LHCN-M2 (cell line): Measurements from ENCODE around the gene GARS1. TPM values are rescaled to one million over a fixed set of nuclear protein-coding genes. Genes with fewer than 3 reads are reported as not detected.
"Not testable (repeated sequence)": the region's sequence is repeated elsewhere in the genome, so short reads cannot be mapped to it uniquely, and the experiment has no call there.

Experiments
- DNase-seq: peaks from one replicate; pipeline ENCODE4 v3.0.0-alpha.2; 2012; ENCODE audit warnings: low read depth
- total RNA-seq: library from RNA; depleted of rRNA; stranded (reverse); fragments of >200 nt; gene quantifications from 2 replicates; pipeline ENCODE4 v1.2.3, GENCODE V29; 2014

GARS1 gene
- total RNA-seq, 1 experiment from 2014 or later = 137 TPM

DNA sequence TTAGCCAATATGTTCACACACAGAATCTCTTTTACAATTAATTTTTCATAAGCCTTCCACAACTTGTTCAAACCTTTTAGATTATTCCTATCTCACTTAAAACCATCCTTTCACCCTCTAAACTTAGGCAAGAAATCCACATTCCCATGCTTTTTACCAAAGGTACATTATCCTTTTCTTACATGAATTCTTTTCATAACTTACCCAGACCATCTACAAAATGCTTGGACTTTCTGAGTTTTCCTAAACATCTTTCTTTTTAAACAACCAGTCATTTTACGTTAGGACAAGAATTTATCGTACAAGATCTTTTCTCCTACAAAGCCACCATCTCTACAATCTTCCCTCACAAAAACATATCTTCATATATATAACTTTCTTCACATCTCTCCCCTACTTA is 18.8 kb upstream of the GARS1 start:
- peak; percentile 40 for DNase-seq

DNA sequence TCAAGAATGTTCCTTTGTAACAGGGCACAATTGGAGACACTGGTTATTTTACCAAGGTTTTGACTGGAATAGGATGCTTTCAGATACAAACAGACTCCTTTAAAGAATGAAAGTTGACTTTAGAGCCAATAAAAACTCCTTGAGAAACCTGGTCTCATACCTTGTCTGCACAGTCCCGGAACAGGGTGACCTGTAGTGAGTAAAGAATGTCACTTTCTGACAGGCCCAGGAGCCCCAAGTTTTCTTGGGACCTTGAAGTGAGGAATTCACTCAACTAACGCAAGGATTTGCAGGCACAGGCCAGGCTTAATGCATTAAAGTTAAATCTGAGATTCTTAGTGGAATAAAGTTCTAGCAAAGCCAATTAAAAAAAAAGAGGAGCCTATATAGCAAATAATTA is 11.5 kb upstream of the GARS1 start:
- DNase-seq = no peak

DNA sequence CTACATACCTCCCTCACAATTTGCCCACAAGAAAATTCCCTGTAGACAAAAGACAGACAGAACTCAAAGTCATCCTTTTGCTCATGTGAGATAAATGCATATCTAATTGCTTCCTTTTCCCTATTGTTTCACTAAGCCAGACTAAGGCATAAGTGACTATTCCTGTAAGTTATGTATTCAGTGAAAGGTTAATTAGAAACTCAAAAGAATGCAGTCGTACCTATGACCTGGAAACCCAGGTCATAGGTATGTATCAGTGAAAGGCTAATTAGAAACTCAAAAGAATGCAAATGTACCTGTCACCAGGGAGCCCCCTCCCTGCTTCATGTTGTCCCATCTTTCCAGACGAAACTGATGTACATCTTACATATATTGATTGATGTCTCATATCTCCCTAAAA is 10.3 kb upstream of the GARS1 start:
- no peak for DNase-seq

DNA sequence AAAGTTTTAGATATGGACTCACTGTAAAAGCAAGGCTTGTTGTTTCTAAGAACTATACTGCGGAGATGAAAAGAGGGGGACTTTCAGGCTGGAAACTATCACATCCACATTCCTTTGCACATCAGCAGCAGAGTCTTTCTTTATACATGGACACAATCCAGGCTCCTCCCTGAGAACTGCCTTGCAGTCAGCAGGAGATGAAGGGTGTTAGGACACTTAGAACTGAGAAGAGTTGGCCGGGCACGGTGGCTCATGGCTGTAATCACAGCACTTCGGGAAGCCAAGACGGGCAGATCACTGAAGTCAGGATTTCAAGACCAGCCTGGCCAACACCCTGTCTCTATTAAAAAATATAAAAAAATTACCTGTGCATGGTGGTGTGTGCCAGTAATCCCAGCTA is 9.7 kb upstream of the GARS1 start:
- DNase-seq = no peak

DNA sequence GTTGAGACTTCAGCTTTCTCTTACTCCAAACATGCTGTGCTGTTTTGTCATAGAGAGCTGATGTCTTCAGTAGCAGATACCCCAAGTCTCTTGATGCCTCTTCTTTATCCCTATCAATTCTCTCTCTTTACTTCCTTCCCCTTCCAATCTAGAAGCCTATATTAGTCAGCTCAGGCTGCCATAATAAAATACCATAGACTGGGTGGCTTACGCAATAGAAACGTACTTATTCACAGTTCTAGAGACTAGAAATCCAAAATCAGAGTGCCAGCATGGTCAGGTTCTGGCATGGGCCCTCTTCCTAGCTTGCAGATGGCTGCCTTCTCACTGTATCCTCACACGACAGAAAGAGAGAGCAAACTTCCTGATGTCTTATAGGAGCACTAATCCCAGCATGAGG is 9.0 kb upstream of the GARS1 start:
- DNase-seq = no peak

DNA sequence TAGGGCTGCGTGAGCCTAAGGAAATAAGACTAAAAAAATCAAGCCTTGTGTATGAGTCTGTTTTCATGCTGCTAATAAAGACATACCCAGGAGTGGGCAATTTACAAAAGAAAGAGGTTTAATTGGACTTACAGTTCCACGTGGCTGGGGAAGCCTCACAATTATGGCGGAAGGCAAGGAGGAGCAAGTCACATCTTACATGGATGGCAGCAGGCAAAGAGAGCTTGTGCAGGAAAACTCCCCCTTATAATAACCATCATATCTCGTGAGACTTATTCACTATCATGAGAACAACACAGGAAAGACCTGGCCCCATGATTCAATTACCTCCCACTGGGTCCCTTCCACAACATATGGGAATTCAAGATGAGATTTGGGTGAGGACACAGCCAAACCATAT is 7.1 kb upstream of the GARS1 start:
- DNase-seq = not testable (repeated sequence)

DNA sequence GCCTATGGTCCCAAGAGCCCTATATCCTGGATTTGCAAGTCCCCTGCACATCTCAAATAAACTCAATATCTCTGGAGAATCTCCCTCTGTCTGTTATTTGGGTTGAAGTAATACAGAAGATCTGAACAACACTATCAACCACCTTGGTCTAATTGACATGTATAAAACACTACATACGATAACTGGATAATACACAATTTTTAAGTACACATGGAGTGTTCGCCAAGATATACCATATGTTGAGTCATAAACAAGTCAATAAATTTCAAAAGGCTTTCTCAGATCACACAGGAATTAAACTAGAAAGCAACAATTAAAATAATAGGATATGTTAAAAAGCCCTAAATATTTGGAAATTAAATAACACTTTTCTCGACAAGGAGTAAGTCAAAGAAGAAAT is 5.6 kb upstream of the GARS1 start:
- DNase-seq = no peak

DNA sequence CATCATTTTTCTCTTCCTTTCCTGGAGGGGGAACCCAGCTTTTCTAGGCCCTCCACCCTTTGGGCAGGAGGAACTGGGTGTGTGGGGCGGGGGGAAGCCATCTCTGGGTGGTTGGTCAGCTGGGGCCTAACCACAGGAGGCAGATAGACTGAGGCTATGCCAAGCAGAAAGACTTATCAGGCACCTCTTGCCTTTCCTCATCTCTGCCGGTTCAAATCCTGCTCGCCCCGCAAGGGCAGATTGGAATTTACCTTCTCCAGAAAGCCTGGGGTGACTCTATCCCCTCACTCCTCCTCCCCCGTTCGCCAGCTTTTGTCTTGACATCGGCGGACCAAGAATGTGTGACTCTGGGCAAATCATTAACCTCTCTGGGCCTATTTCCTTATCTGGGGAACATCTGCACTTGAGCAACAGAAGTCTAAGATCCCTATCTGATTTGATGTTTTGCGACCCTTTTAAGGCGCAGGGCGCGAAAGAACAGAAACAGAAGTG is 584 bp upstream of the GARS1 start:
- DNase-seq = peak; percentile 53

DNA sequence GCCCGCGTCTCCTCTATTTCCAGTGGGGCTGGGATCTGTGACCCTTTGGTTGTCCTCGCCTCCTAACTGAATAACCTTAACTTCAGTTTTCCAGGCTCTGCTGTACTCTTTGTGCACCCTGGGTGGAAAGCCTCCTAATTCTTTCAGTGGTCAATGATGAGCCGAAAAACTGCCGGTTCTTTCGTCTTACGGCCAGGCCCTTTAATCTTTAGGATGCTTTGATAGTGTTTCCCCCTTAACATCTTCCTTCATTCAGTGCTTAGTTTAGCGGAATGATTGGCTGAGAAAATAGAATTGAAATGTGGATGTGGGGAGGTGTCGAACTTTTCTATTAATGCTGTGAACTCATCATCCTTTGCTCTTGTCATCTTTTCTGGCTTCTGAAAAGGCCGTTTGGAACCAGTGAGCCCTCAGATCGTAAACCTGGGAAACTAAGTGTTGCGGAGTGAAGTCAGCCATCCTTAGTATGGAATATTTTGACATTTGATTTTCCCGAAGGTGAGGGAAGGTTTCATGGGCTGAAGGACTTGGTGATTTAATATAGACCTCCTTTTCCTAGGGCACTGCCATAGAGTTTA is 847 bp downstream of the GARS1 start:
- DNase-seq = no peak

DNA sequence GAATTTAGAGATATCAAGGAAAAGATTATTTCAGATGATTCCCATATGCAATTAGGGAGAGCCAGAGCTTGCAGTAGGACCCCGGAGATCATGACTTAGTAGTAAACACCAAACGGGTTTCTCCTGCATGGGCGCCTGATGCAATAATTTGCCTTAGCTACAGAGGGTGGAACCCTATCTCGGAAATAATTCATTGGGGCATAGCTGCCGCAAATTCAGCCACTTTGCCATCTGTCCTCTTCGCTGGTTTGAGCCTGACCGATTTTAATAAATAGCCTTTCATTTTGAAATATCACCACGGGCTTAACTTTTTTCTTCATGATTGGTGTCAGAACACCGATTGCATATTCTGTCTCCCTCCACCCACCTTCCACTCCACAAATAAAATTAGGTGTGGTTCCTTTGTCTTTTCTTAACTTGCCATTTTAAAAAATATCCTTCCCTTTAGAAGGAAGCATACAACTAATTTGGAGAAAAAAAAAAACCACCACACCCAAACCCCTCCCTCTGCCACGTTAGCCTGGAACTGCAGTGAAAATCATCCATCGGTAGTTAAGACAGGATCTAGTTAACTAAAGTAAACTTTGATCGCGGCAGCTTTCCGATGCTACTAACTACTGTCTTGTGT is 1.4 kb downstream of the GARS1 start:
- peak; percentile 54 for DNase-seq

DNA sequence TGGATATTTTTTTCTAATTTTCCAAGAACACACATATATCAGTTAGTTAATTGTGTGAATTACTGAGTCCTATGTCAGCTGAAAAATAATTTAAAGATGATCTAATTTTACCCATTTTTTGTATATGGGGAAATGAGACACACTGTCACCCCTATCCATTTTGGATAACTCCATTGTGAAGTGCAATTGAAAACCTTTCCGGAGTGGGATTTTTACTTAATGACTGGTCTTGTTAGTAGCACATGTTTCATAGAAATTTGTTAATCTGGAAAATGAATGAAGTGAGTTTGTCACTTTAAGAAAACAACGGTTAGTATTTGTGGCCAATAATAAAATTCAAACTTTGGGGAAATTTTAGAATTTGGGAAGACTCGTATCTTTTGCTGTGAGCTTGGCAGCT is 2.0 kb downstream of the GARS1 start:
- no peak for DNase-seq

DNA sequence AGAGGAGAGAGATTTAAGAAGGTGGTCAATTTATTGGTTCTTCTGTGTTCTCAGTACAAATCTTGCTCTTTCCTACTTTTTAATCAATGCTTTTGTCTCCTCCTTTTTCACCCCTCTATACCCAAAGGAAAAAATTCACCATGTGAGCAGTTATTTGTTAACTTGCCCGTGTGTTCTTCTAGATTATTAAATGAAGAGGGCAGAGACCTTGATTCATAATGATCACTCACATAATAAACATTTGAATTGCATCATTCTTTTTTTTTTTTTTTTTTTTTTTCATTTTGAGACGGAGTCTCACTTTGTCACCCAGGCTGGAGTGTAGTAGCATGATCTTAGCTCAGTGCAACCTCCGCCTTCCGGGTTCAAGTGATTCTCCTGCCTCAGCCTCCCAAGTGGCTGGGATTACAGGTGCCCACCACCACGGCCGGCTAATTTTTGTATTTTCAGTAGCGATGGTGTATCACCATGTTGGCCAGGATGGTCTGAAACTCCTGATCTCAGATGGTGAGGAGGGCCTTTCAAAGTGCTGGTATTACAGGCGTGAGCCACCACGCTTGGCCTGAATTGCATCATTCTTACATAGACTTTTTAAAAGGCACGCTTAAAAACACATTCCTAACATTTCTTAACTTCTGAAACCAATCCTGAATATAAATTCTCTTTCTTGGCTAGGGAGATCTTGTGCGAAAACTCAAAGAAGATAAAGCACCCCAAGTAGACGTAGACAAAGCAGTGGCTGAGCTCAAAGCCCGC is 3.6 kb downstream of the GARS1 start:
- peak; percentile 17 for DNase-seq

DNA sequence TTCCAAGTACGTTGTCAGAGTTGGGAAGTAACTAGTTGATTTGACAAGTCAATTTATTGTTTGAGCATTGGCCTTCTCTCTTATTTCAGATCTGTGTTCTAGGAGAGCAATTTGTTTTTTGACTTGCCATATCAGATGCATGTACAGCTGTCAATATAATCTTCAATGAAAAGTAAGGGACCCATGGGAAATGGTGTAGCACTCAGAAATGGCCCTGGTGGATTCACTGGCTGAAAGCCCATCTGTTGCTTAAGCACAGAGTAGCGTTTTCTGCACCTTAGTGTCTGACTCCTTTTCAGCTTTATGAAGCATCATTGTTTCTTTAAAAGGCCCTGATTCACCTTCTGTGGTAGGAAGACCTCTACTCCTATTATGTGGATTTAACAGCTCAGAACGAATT is 10.2 kb downstream of the GARS1 start:
- DNase-seq = no peak

DNA sequence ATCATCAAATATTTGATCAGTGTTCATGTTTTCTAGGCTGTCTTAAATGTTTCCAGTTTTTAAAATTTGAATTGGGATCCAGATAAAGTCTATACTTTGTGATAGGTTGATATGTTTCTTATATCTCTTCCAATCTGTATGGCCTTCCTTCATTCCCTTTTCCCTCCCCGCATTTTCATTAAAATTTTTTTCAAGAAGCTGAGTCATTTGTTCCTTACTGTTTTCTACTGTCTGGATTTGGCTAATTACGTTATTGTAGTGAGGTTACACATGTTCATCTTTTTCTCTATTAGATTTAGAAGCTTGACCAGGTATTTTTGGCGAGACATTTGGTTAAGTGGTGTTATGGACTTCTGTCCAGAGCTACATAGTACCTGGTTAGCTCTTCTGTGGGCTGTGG is 11.2 kb downstream of the GARS1 start:
- DNase-seq = no peak

DNA sequence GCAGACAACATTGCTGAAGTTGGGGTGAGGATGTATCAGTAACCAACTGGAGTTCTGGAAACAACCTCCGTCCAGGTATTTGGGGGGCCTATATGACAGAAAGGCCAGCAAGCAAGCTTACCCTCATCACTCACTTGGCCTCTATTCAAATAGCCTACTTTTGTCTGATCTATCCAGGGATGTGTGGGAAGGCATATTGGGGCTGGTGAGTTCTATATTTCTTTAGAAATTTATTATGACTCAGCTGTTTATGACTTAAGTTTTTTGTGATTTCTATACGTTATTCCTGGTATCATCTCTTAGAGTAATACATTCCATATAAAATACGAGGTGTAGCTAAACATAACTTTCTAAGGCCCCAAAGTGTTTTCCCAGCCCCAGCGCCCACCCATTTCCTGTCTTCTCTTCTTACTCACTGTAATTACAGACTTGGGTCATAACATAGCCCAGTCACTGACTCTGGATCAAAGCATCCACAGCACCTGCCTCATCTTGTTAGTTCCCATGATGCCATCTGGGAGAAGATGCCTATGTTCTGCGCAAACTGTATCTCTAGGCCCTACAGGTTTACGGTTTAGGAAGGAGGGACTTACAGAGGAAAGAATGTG is 18.1 kb downstream of the GARS1 start:
- DNase-seq = peak; percentile 32

DNA sequence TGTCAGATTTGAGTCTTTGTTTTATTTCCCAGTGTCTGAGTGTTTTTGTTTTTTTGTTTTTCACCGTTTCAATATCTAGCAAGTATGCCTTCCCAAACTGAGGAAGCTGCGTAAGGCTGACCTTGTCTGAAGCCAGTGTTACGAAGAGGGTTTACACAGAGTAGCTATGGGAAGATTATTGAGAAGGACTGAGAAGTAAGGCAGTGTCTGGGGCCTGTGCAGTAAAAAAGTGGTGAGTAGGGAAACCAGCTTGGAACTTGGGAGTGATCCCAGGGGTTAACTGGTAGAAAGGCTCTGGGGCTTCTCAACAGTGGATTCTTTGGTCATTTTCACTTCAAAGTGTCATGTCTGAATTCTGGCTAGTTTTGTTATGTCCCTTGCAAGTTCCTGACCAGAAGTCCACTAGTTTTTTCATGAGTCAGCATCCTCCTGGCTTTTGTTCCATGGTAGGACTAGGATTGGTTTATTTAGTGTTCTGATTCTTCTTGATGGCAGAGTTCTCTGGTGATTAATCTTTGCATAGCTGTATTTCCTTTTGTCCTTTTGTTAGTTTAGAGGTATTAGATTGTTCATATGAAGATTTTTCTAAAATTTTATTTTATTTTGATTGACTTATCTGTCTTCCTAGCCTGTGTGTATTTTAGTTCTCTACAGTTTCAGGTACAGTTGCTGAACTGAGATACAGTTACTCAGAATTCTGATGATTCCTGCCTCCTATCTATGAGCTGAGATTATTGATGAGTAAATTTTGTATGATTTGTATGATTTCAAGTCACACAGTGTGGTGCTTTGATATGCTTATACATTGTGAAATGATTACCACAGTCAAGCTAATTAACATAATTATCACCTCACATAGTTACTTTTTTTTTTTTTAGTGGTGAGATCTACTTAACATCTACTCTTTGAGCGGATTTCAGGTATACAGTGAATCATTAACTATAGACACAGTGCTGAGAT is 19.0 kb downstream of the GARS1 start:
- DNase-seq = peak; percentile 25

DNA sequence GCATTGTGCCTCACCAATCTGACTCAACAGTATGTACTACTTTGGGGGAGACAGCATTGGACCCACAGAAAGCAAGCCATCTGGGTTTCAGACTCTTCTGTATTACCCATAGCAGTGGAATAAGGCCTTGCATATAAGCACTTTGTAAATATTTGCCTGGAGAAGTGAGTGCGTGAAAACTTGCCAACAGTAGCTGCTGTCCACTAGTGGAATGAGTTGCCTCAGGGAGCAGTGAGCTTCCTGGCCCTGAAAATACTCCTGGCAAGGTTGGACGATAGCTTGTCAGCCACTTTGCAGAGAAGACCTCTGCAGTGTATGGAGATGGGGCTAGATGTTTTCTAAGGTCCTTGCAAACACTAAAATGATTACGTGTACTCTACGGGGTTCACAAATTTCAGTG is 21.6 kb downstream of the GARS1 start:
- no peak for DNase-seq

DNA sequence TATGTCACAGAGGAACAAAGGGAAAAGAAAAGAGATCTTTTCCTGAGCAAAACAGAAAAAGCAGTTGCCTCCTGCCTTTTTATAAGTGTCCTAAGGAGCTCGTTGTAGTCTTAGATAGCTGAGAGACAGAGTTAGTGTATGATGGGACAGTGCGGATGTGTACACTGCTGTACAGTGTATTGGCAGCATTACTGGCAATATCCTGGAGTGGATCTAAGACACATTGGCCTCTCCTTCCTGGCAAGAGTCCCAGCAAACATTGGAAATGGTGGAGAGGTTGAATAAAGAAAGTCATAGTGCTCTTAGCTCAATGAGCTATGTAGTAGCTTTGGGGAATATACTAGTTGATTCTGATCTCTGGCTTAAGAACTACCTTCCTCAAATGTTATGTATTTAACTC is 22.7 kb downstream of the GARS1 start:
- no peak for DNase-seq

DNA sequence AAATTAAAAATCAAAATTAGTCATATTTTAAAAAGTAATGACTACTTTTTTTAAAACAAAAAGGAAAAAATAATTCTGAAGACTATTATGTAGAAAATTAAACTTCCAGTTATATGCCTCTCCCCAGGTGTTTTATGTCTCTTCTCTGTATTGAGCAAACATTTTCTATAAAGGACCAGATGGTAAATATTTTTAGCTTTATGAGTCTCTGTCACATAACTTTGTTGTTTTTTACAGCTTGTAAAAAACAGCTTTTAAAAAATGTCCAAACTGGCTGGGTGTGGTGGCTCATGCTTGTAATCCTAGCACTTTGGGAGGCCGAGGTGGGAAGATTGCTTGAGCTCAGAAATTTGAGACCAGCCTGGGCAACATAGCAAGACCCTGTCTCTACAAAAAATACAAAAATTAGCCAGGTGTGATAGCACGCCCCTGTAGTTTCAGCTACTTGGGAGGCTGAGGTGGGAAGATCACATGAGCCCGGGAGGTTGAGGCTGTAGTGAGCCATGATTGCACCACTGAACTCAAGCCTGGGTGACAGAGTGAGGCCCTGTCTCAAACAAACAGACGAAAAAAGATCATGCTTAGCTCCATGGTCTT is 23.5 kb downstream of the GARS1 start:
- DNase-seq = no peak

DNA sequence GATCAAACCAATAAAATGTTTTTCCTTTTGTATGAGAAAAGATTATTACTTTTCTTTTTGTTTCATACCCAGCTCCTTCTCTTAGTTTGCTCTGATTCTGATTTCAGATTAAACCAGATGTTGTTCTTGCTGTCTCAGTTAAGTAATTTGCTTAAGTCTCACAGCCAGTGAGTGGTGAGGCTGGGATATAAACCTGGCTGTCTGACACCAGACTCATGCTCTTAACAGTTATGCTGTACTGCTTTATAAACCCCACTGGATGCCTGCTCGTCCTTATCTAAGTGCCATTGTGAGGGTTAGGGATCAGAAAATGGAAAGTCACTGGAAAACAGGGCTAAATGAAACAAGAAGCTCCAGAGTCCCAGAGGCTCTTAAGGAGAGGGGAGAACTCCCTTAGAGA is 24.3 kb downstream of the GARS1 start:
- DNase-seq = no peak

DNA sequence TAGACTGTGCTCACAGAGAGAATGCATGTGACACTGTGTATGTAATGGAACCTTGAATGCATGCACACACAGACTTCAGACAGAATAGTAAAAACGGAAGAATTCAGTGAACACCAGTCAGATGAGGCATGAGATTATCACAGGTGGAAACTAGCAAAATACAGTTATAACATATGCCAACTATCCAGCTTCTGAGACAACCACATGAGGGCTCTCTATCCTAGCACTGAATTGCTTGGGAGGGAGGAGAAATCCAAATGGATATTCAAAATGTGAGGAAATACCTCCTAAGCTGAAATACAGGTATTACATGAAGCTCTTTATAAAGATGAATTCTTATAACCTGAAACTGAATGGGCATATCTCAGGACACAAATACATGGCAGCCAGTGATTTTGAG is 30.6 kb downstream of the GARS1 start:
- no peak for DNase-seq
